Upper lobe of left lung (tissue), 4 donors: Measurements from ENCODE around the gene PTPRF.

Experiments used
- POLR2A ChIP-seq, 4 donors: fragments of 450-650 bp; IDR thresholded peaks; one replicate each; pipeline ENCODE4 v1.5.1; 2016 to 2017; ENCODE audit warnings: antibody characterized with exemption in 4 of 4, mild to moderate bottlenecking in 2 of 4
- TF ChIP-seq, protein P1 (sequence below), 6 experiments: fragments of 450-650 bp in 4 of 6; fragments of 200-600 bp in 2 of 6; sonication (generic) in 2 of 6; IDR thresholded peaks; one replicate each; pipeline ENCODE4 v1.5.1; 2016 to 2019; ENCODE audit warnings: antibody characterized with exemption in 6 of 6

DNA sequence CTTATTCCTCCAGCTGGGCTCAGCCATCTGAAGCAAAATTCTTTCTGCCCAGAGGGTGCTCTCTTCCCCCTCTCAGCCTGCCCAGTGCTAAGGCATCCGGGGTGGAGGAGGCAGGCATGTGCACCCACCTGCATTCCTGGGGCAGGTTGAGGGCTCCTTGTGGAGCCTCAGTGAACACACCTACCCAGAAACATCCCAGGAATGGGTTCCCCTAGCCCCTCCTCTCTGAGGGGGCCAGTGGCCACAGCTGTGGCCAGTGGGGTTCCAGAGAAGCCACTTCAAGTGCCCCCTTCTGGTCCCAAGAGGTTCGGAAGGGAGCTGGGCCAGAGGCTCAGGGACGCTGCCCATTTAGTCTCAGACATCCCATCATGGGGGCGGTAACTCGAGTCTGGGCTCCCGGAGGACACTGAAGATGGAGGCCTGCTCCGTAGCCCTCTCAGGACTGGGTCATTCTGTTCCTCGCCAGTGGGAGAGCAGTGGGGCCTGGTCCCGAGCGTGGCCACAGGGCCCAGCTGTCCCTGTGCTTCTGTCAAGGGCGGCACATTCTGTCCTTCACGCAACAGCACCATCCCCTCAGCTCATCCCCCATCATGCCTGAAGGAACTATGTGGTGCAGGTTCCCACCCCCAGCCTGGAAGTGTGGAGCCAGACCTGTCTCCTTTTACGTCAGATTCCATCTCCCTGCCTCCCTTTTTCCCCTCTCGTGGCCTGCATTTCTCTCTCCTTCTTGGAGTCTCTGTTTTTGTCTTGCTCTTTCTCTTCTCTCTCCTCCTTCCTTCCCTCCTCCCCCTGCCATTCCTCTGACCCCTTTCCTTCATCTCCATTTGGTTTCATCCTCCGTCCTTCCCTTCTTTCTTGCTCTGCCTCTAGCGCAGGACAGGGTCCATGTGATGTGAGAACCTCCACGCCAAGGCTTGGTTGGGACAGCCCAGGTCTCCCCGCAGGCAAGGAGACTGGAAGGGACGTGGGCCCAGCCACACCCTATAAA, 69.6 kb downstream of the PTPRF start:
- TF ChIP-seq, protein P1, sequence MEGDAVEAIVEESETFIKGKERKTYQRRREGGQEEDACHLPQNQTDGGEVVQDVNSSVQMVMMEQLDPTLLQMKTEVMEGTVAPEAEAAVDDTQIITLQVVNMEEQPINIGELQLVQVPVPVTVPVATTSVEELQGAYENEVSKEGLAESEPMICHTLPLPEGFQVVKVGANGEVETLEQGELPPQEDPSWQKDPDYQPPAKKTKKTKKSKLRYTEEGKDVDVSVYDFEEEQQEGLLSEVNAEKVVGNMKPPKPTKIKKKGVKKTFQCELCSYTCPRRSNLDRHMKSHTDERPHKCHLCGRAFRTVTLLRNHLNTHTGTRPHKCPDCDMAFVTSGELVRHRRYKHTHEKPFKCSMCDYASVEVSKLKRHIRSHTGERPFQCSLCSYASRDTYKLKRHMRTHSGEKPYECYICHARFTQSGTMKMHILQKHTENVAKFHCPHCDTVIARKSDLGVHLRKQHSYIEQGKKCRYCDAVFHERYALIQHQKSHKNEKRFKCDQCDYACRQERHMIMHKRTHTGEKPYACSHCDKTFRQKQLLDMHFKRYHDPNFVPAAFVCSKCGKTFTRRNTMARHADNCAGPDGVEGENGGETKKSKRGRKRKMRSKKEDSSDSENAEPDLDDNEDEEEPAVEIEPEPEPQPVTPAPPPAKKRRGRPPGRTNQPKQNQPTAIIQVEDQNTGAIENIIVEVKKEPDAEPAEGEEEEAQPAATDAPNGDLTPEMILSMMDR (IDR thresholded peaks at IDR 0.05), result no peak
- TF ChIP-seq POLR2A (IDR thresholded peaks at IDR 0.05), result no peak
